ENCODE results near the gene OVCA2. TPM values are rescaled to one million over a fixed set of nuclear protein-coding genes. Genes with fewer than 3 reads are reported as not detected.

The OVCA2 gene
- total RNA-seq, 4 donors from 2014 or later = 12.6 to 50.2 (median 34.4) TPM

DNA sequence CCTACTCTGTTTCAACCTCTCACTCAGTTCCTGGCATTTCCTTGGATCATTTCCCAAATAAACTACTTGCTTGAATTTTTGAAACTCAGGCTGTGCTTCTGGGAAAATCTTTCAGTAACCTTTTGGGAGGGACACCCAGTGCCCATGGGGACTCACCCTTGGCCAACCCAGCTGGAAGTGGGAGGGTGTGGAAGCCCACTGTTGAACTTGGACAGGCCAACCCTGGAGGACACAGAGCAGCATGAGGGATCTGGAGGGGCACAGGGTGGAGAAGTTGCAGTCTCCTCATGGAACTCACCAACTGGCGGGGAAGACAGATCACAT is 27.9 kb upstream of the OVCA2 start:
- Histone ChIP-seq H3K9me3 (no peaks in the 10 kb centered on the region), H3K4me3 (no peak overlapping the region), H3K27ac (no peak overlapping the region), H3K4me1 (peaks cover 13 to 15% of the 10 kb centered on the region in 2 donors), H3K27me3 (no peaks in the 10 kb centered on the region), H3K36me3 (no peaks in the 10 kb centered on the region)
- TF ChIP-seq, protein P1, sequence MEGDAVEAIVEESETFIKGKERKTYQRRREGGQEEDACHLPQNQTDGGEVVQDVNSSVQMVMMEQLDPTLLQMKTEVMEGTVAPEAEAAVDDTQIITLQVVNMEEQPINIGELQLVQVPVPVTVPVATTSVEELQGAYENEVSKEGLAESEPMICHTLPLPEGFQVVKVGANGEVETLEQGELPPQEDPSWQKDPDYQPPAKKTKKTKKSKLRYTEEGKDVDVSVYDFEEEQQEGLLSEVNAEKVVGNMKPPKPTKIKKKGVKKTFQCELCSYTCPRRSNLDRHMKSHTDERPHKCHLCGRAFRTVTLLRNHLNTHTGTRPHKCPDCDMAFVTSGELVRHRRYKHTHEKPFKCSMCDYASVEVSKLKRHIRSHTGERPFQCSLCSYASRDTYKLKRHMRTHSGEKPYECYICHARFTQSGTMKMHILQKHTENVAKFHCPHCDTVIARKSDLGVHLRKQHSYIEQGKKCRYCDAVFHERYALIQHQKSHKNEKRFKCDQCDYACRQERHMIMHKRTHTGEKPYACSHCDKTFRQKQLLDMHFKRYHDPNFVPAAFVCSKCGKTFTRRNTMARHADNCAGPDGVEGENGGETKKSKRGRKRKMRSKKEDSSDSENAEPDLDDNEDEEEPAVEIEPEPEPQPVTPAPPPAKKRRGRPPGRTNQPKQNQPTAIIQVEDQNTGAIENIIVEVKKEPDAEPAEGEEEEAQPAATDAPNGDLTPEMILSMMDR (IDR thresholded peaks at IDR 0.05 in 4 of 5, conservative IDR thresholded peaks at IDR 0.05 in 1 of 5) = no peak
- TF ChIP-seq POLR2A (IDR thresholded peaks at IDR 0.05) = no peak
- intact Hi-C loops (cut with DNase I; ENCODE audit: low total_unique reads) (no loop called here), in situ Hi-C loops (cut with MboI; ENCODE audit: low sequenced_read_pairs in 4 of 4) (no loop called here)
- DNase-seq (no peak), ATAC-seq (no peak)

DNA sequence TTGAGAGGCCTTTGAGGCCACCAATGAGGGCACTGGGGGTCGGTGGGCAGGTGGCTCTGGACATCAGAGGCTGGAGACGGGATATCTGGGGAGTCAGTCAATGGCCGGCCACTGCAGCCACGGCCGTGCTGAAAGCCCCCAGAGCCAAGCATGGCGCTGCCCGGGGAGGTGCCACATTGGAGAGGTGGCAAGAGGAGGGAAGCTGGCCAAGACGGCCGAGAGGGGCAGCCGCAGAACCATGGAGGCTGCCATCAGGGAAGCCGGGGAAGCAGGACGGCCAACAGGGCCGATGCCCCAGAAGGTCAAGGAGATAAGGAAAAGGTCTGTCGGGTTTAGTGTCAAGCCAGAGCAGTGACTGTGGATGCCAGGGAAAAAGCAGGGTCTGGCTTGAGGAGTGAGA is 26.5 kb upstream of the OVCA2 start:
- DNase-seq = no peak
- Histone ChIP-seq H3K27me3 (no peaks in the 10 kb centered on the region), H3K27ac (no peak overlapping the region), H3K36me3 (no peaks in the 10 kb centered on the region), H3K4me3 (no peak overlapping the region), H3K4me1 (peaks cover 13 to 15% of the 10 kb centered on the region in 2 donors), H3K9me3 (no peaks in the 10 kb centered on the region)
- in situ Hi-C loops (cut with MboI; ENCODE audit: low sequenced_read_pairs in 4 of 4) (no loop called here), intact Hi-C loops (cut with DNase I; ENCODE audit: low total_unique reads) (no loop called here)
- no peak for ATAC-seq
- TF ChIP-seq, protein P1 (IDR thresholded peaks at IDR 0.05 in 4 of 5, conservative IDR thresholded peaks at IDR 0.05 in 1 of 5) = no peak
- TF ChIP-seq POLR2A (IDR thresholded peaks at IDR 0.05) = no peak

DNA sequence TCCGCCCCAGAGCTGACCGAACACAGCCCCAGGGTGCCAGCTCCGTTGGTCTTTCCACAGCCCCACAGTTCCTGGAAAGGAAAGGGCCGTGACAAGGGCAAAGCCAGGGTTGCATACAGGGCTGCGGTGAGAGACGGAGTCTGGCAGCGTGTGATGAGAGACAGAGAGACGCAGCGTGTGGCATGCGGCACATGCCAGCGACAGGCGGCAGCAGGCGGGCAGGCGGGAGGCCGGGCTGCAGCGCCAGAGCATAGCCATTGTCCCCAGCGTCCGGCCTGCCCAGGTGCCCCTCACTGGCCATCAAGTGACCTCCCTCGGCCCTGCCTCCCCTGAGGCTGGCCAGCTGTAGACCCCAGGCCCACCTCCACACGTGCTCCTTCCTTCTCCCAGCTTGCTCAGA is 25.3 kb upstream of the OVCA2 start:
- DNase-seq = peak in 1 of 2 donors; percentile 9
- in situ Hi-C loops (cut with MboI; ENCODE audit: low sequenced_read_pairs in 4 of 4) = no loop called here
- H3K4me1 ChIP-seq = peaks cover 13 to 19% of the 10 kb centered on the region in 2 donors
- TF ChIP-seq POLR2A (IDR thresholded peaks at IDR 0.05) = no peak
- TF ChIP-seq, protein P1 (IDR thresholded peaks at IDR 0.05 in 4 of 5, conservative IDR thresholded peaks at IDR 0.05 in 1 of 5) = no peak
- no peak overlapping the region for H3K4me3 ChIP-seq
- no peaks in the 10 kb centered on the region for H3K9me3 ChIP-seq
- H3K27me3 ChIP-seq = no peaks in the 10 kb centered on the region
- intact Hi-C loops (cut with DNase I; ENCODE audit: low total_unique reads) = no loop called here
- no peak overlapping the region for H3K27ac ChIP-seq
- no peaks in the 10 kb centered on the region for H3K36me3 ChIP-seq
- no peak for ATAC-seq

DNA sequence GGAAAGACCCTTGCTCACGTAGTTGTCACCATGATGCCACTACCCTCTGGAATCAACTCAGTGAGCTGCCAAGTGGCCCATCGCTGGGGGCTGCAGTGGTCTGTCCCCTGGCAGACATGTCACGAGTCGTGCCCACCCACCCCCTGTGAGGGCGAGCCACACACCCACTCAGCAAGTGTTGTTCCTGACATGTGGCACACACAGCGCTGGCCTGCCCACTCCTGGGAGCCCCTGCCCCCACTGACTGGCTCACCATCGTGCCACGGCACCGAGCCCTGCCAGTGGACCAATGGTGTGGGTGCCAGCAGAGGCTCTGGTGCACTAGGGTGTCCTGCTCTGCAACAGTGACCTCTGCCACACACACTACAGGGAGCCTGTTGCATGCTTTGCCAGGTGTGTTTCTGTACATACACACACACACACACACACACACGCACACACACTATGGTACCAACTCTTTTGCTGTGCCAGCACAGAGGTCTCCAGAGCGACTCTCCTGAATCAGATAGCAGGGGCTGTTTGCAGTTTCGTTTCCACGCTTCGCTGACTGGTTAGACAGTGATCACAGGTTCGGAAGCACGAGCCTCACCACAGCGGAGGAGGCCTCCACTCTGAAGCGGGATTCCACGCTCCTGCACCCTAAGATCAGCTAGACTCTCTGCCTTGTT is 24.4 kb upstream of the OVCA2 start:
- in situ Hi-C loops (cut with MboI; ENCODE audit: low sequenced_read_pairs in 4 of 4) (no loop called here), intact Hi-C loops (cut with DNase I; ENCODE audit: low total_unique reads) (no loop called here)
- H3K27me3 ChIP-seq = no peaks in the 10 kb centered on the region
- peaks cover 4 to 10% of the 10 kb centered on the region in 2 donors for H3K4me1 ChIP-seq
- no peak overlapping the region for H3K4me3 ChIP-seq
- TF ChIP-seq, protein P1 (IDR thresholded peaks at IDR 0.05 in 4 of 5, conservative IDR thresholded peaks at IDR 0.05 in 1 of 5) = no peak
- TF ChIP-seq POLR2A (IDR thresholded peaks at IDR 0.05) = no peak
- ATAC-seq = no peak
- no peaks in the 10 kb centered on the region for H3K36me3 ChIP-seq
- DNase-seq = no peak
- H3K27ac ChIP-seq = no peak overlapping the region
- no peaks in the 10 kb centered on the region for H3K9me3 ChIP-seq
